SU-DHL-6 (cell line): ENCODE results near the gene PRR5.
"Not testable (repeated sequence)": the region's sequence is repeated elsewhere in the genome, so short reads cannot be mapped to it uniquely, and the experiment has no call there.

Experiments used
- H2AFZ ChIP-seq: fragments of 200-600 bp; sonication (generic); 2 replicates; pipeline ENCODE4 v1.6.1; 2014; ENCODE audit warnings: low read depth, mild to moderate bottlenecking, moderate library complexity, mixed read lengths, antibody characterized with exemption, low read length; ENCODE audit not compliant: severe bottlenecking
- H3F3A ChIP-seq: fragments of 200-600 bp; shearing (Covaris generic); 2 replicates; pipeline ENCODE4 v1.6.0; 2016; ENCODE audit warnings: antibody characterized with exemption, mild to moderate bottlenecking; ENCODE audit not compliant: insufficient read depth
- H3K27ac ChIP-seq: fragments of 200-600 bp; sonication (generic); 2 replicates; pipeline ENCODE4 v1.5.1; 2016; ENCODE audit warnings: low read depth, mild to moderate bottlenecking, low read length, moderate library complexity, mixed read lengths
- H3K27me3 ChIP-seq: fragments of 200-600 bp; sonication (generic), shearing (Covaris generic); 2 replicates; pipeline ENCODE4 v1.6.0; 2014; ENCODE audit warnings: mild to moderate bottlenecking, low read length
- H3K36me3 ChIP-seq: fragments of 200-600 bp; sonication (generic); 2 replicates; pipeline ENCODE4 v1.6.1; 2014; ENCODE audit warnings: mild to moderate bottlenecking, low read length, mixed read lengths
- H3K4me2 ChIP-seq: fragments of 300-600, 200-600 bp; shearing (Covaris generic), sonication (generic); 2 replicates; pipeline ENCODE4 v1.6.0; 2014; ENCODE audit warnings: low read length, low read depth, mild to moderate bottlenecking; ENCODE audit not compliant: poor library complexity, severe bottlenecking
- H3K4me3 ChIP-seq: fragments of 200-600 bp; sonication (generic); 2 replicates; pipeline ENCODE4 v1.5.1; 2014; ENCODE audit warnings: antibody characterized with exemption, low read length, mild to moderate bottlenecking, mixed read lengths; ENCODE audit not compliant: insufficient read depth, poor library complexity, severe bottlenecking
- H3K79me2 ChIP-seq: fragments of 200-600 bp; sonication (generic); 2 replicates; pipeline ENCODE4 v1.6.1; 2014; ENCODE audit warnings: mild to moderate bottlenecking, low read length, moderate library complexity; ENCODE audit not compliant: insufficient read depth
- H3K9ac ChIP-seq: fragments of 200-600 bp; sonication (generic); 2 replicates; pipeline ENCODE4 v1.7.0; 2014; ENCODE audit warnings: mild to moderate bottlenecking, low read length
- H3K9me2 ChIP-seq: fragments of 200-600 bp; sonication (generic); replicated peaks from 2 replicates; pipeline ENCODE4 v1.6.1; 2014; ENCODE audit warnings: low read length; ENCODE audit not compliant: insufficient read depth
- H3K9me3 ChIP-seq: fragments of 200-600 bp; sonication (generic); 2 replicates; pipeline ENCODE4 v1.6.1; 2014; ENCODE audit warnings: low read length, mixed read lengths; ENCODE audit not compliant: insufficient read depth
- H4K20me1 ChIP-seq: fragments of 200-600 bp; sonication (generic); 2 replicates; pipeline ENCODE4 v1.6.1; 2014; ENCODE audit warnings: low read depth, mild to moderate bottlenecking, antibody characterized with exemption, low read length, moderate library complexity, mixed read lengths
- CTCF ChIP-seq: fragments of 200-600 bp; sonication (generic); IDR thresholded peaks from one replicate; pipeline ENCODE4 v1.5.1; 2017; ENCODE audit warnings: antibody characterized with exemption, mild to moderate bottlenecking, low read length, moderate library complexity; ENCODE audit not compliant: insufficient read depth, poor library complexity, severe bottlenecking
- EZH2phosphoT487 ChIP-seq: fragments of 200-600 bp; sonication (generic), shearing (Covaris generic); conservative IDR thresholded peaks from 2 replicates; pipeline ENCODE4 v1.6.1; 2018; ENCODE audit warnings: mild to moderate bottlenecking, antibody characterized with exemption, low read length, moderate library complexity, mixed read lengths

PRR5 gene

GRCh38 chr22:44741929-44742328 is 39.9 kb downstream of the PRR5 start:
- Histone ChIP-seq H3K79me2 (no peaks in the 10 kb centered on the region), H3K9ac (no peak overlapping the region), H3K27ac (no peak overlapping the region), H3F3A (no peaks in the 10 kb centered on the region), H3K36me3 (no peaks in the 10 kb centered on the region), H2AFZ (no peak overlapping the region), H4K20me1 (no peaks in the 10 kb centered on the region), H3K9me3 (no peaks in the 10 kb centered on the region), H3K9me2 (no peaks in the 10 kb centered on the region), H3K27me3 (no peaks in the 10 kb centered on the region), H3K4me3 (no peak overlapping the region), H3K4me2 (no peak overlapping the region)
- TF ChIP-seq EZH2phosphoT487 = no peak

GRCh38 chr22:44743247-44743646 is 41.2 kb downstream of the PRR5 start:
- no peaks in the 10 kb centered on the region for H3K79me2 ChIP-seq
- H3K4me2 ChIP-seq = no peak overlapping the region
- H3K36me3 ChIP-seq = no peaks in the 10 kb centered on the region
- no peaks in the 10 kb centered on the region for H3K9me2 ChIP-seq
- H3K9ac ChIP-seq = no peak overlapping the region
- no peak overlapping the region for H2AFZ ChIP-seq
- H3F3A ChIP-seq = no peaks in the 10 kb centered on the region
- no peaks in the 10 kb centered on the region for H3K27me3 ChIP-seq
- no peak for TF ChIP-seq EZH2phosphoT487
- H3K9me3 ChIP-seq = no peaks in the 10 kb centered on the region
- no peak overlapping the region for H3K4me3 ChIP-seq
- no peaks in the 10 kb centered on the region for H4K20me1 ChIP-seq
- no peak overlapping the region for H3K27ac ChIP-seq

GRCh38 chr22:44743804-44744211 is 41.8 kb downstream of the PRR5 start:
- TF ChIP-seq CTCF (no peak), EZH2phosphoT487 (no peak)
- Histone ChIP-seq H3K9ac (no peak overlapping the region), H3K9me3 (no peaks in the 10 kb centered on the region), H3K79me2 (no peaks in the 10 kb centered on the region), H3K4me2 (no peak overlapping the region), H3K27ac (no peak overlapping the region), H3F3A (no peaks in the 10 kb centered on the region), H3K36me3 (no peaks in the 10 kb centered on the region), H4K20me1 (no peaks in the 10 kb centered on the region), H3K9me2 (no peaks in the 10 kb centered on the region), H2AFZ (no peak overlapping the region), H3K4me3 (no peak overlapping the region), H3K27me3 (no peaks in the 10 kb centered on the region)

GRCh38 chr22:44745853-44746789 is 44.1 kb downstream of the PRR5 start:
- Histone ChIP-seq H3K27ac (no peak overlapping the region), H3F3A (no peaks in the 10 kb centered on the region), H2AFZ (no peak overlapping the region), H4K20me1 (no peaks in the 10 kb centered on the region), H3K9ac (no peak overlapping the region), H3K9me2 (no peaks in the 10 kb centered on the region), H3K27me3 (no peaks in the 10 kb centered on the region), H3K79me2 (no peaks in the 10 kb centered on the region), H3K4me2 (no peak overlapping the region), H3K9me3 (no peaks in the 10 kb centered on the region), H3K4me3 (no peak overlapping the region), H3K36me3 (no peaks in the 10 kb centered on the region)
- TF ChIP-seq EZH2phosphoT487 (no peak), CTCF (no peak)

- H2AFZ ChIP-seq, H3K4me2 ChIP-seq, H3K9me3 ChIP-seq, H3K27ac ChIP-seq, H3K36me3 ChIP-seq, H3K9me2 ChIP-seq, H4K20me1 ChIP-seq, H3K4me3 ChIP-seq, H3F3A ChIP-seq, H3K79me2 ChIP-seq, H3K27me3 ChIP-seq, H3K9ac ChIP-seq: not testable (repeated sequence)
These were observed 45.8 kb downstream of the PRR5 start for GRCh38 chr22:44747784-44748127.
